HG03025 (cell line): ENCODE results near the gene USP13.
"Not testable (repeated sequence)": the region's sequence is repeated elsewhere in the genome, so short reads cannot be mapped to it uniquely, and the experiment has no call there.

ENCODE experiments used
- ATAC-seq: cut with Tn5 transposase; IDR thresholded peaks from one replicate; pipeline ENCODE4 v1.9.1; 2021; ENCODE audit warnings: mild to moderate bottlenecking, moderate library complexity; ENCODE audit not compliant: unreplicated experiment, low FRiP score

The USP13 gene

DNA sequence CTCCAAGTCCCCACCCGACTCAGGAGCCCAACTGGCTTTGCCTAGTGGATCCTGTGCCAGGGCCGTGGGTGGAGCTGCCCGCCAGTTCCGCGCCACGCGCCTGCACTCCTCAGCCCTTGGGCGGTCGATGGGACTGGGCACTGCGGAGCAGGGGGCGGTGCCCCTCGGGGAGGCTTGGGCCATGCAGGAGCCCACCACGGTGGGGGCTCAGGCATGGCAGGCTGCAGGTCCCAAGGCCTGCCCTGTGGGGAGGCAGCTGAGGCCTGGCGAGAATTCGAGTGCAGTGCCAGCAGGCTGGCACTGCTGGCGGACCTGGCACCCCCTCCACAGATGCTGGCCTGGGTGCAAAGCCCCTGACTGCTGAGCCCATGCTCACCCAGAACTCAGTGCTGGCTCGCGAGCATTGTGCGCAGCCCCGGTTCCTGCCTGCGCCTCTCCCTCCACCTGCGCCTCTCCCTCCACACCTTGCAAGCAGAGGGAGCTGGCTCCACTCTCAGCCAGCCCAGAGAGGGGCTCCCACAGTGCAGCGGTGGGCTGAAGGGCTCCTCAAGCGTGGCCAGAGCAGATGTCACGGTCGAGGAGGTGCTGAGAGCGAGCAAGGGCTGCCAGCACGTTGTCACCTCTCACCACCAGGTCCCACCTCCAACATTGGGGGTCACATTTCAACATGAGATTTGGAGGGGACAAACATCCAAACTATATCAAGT is 122.7 kb downstream of the USP13 start:
- ATAC-seq: no peak

DNA sequence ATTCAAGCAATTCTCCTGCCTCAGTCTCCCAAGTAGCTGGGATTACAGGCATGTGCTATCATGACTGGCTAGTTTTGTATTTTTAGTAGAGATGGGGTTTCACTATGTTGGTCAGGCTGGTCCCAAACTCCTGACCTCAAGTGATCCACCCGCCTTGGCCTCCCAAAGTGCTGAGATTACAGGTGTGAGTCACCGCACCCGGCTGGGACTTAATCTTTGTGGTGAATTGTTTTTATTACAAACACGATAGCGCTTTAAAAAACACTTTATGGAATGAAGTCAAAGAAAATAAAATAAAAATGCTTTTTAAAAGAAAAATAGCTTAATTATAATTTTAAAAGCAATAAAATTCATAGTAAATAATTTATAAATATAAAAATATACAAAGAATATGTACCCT is 130.0 kb downstream of the USP13 start:
- not testable (repeated sequence) for ATAC-seq

DNA sequence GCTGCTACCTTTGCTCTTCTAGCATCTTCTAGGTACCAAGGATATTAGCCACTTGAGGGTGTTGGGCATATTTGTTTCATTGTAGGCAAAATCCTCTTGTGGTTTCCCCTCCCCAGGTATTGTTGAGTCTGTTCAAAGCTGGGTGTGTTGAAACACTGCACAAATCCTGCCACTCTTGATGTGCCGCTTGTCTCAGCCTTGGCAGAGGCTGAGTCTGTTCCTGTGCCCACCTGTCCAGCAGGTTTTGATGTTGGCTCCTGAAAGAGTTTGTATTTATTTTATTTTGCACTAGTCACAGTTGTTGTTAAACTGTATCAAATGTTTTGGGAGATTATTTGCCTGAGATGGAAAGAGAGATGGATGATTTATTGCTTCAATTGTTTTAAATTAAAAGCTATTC is 136.2 kb downstream of the USP13 start:
- no peak for ATAC-seq

DNA sequence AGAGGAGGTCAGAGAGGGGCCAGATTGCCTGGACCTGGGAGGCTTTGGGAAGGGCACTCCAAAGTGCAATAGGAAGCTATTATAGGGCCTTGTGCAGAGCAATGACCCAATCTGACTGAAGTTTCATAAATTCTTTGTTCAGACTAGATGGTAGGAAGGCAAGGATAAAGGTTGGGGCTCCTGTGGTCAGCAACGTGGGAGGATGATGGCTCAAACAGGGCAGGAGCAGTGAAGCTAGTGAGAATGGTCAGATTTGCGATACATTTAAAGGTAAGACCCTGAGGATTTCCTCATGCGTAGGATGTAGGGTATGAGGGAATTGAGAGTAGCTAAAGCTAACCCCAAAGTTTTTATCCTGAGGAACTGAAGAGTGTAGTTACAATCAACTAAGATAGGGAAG is 139.0 kb downstream of the USP13 start:
- ATAC-seq: no peak

DNA sequence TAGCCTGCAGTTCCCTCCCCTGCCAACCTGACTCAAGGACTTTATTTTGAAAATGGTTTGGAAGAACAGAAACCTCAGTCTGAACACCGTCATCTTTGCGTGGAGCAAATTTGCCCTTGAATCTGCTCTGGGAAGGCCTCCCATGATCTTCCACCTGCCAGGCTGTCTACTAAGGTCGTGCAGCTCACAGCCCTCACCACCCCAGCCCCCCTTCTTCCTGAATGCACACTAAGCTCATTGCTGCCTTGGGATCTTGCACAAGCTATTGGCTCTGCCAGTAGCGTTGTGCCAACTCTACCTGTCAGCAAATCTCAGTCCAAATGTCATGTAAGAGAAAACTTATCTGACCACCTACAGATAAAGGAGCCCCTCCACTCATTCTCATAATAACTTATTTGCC is 141.5 kb downstream of the USP13 start:
- no peak for ATAC-seq

DNA sequence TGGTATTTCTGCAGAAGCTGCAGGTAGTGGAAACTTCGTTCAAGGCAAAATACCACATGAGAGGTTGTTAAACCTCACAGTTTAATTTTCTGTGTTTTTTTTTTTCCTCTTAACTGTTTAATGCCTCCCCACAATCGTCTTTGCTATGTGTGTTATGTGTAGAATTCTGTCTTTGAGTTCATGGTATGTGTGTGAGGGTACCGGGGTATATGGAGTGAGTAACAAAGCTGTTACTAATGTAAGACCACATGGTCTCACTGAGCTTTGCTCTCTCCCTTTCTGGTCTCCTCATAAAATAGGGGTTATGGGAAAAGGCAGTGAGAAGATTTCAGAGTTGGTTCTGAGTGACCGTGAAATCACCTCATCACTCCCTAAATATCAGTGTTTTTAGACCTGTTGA is 143.6 kb downstream of the USP13 start:
- ATAC-seq: no peak

DNA sequence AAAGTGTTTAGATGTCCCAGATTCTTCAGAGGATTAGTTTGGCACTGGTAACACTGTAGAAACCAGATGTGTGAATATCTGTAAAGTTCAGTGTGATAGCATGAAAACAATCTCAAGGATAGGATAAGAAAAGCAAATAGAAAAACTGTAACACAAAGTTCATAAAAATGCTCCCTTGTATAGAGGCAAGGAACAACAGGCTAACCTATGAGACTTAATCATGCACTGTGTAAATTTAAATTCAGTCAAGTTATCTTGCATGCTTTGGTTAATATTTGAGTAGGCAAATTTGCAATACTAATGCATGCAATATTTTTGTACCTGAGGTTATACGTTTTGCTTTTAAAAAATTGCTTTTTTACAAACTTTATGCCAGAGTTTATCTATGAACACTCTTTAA is 144.4 kb downstream of the USP13 start:
- ATAC-seq: no peak

DNA sequence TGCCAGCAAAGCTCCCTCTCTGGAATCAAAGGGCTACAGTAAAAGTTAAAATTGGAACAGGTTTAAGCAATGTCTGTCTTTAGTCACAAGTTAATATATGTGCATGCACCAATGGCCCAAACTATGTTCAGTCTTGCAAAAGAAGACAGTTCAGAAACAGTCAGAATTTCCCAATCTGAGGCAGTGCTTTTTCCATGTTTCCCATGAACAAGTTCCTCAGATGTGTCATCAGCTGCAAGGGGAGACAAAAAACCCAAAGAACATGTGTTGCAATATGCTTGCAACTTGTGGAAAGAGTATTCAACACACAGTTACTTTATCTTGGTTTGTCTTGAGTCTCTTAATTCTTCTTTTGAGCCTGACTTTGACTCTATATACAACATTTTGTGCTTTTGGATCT is 148.4 kb downstream of the USP13 start:
- ATAC-seq: no peak

DNA sequence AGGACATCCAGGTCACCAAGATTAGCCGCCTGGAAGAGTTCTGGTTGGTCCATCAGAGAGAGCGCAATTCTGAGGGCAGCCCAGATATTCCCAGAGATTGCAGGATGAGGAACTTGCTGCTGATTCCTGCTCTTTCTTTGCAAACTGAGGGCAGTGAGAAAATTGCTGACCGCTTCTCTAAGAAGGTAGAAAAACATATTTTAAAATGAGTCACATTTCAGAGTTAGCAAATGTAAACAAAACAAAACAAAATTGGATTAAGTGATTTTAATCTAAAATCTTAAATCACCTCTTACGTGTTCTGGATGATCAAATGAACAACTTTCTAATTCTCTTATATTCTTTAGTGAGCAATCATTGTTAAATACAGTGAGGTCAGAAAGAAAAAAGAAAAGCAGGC is 149.0 kb downstream of the USP13 start:
- no peak for ATAC-seq

DNA sequence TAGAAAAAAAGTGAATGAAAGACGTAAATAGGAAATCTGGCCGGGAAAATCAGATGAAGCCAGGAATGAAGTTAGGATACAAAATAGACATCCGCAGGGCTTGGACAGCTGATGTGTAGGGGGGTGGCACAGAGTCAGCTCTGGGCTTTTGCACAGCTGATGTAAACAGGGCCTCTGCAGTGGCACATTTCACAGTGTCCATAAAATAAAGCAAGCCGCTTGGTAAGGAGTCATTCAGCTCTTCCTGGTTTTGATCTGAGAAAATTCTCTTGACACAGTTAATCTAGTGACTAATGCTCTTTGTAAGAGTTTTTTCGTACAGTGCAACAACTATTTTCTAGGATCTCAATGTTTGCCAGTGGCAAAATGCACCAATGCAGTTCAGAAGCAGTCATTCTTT is 153.3 kb downstream of the USP13 start:
- no peak for ATAC-seq

DNA sequence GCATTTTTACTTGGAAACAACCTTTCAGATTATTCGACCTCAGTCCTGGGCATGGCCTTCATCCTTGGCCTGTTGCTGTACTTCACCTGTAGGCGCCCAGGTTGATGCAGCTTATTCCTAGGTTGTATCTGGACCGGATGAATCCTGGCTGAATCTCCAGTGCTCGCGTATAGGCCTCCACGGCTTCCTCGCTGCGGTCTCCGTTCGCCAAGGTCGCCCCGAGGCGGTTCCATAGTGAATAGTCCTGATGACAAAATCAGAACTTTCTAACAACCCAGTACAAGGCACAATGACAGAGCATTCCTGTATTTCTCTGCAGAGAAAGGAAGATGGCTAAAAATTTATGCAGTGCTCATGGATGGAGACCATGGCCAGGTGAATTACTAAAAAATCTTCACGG is 154.7 kb downstream of the USP13 start:
- no peak for ATAC-seq

DNA sequence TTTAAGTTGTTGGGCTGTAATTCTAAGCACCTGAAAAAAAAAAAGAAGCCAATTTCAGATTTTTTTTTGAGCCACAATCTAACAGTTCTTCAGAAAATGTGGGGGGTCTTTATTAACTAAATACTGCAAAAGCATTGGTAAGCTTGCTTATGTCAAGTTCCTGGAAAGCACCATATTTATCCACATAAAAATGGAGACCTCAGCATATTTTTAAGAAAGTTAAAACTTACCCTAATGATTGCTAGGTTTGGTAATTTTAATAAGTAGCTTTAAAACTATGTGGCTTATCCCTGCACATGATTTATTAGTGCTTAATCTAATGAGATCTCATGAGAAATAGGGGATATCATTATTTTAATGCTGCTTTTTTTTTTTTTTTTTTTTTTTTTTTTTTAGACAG is 156.8 kb downstream of the USP13 start:
- ATAC-seq: no peak

DNA sequence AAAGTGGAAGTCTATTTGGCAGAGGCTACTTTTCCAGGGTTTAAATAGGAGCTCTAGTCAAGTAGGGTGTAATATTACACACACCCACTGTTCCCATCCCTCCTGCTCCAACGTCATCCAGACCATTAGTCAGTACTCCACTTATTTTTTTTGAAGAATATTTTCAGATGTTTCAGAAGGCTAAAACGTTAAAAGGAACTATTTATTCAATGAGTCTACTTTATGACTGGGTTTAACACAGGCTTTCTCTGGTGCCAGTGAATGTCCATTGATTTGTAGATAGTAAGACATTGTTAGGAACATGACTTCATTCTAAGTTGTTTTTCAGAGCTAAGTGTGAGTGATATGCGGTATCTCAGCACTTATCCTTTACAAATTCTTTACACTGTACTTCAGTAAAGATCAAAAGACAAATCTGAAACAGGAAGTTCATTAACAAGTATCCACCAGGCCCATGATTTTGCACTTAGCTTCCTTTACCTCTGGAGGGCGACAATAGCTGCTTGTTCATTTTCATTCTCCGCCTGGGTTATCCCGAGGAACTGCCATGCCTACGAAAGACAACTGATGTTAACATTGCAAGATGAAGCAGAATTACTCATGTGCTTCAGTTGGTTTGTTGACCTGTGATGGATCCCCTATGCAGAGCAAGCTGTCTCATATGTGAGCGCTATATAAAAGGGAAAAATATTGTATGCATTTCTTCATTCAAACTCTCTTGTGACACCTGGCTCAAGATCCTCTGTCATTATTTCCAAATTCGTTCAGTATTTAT is 158.7 kb downstream of the USP13 start:
- ATAC-seq: peak; percentile 77

DNA sequence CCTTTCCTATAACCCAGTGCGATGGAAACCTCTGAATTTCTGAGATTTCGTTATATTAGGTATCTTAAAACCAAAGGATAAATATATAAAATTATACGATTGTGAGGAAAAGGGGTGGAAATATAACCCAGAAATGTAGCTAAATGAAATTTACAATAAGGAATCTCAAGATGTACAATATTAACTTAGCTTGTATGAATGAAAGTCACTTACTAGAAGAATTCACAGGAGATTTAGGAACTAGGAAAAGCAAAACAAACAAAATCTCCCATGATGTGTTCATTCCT is 159.2 kb downstream of the USP13 start:
- ATAC-seq: no peak

DNA sequence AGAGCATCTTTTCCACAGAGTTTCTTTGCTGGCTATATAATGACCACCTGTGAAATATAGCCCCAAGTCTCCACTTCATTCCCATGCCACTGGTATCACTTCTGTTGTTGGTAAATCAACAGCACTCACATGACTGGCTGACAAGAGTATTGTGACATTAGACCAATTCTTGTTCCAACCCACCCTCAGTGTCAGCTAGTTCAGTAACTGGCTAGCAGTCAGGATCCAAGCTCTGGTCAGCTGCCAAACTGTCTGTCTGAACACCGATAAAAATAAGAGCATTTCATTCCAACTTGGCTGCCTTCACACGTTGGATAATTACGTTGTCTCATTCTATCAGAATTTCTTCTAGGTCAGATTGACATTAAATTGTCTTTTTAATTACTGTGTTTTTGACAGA is 166.5 kb downstream of the USP13 start:
- ATAC-seq: no peak

DNA sequence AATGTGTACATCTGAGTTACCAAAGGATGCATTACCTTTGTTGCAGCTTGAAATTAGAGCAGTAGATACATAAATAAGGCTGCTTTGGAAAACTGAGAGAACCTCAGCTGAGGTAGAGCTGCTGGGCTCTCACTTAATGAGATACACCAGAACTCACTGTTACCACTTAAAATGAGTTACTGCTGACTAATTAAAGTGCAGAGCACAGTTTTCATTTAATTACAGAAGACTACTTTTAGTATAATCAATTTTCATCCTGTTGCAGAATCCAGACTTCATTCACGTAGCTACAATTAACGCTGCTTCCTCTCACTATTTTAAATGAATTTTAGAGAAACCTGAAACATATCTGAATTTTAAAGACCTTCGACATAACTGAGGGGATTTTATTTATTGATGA is 169.5 kb downstream of the USP13 start:
- ATAC-seq: no peak

DNA sequence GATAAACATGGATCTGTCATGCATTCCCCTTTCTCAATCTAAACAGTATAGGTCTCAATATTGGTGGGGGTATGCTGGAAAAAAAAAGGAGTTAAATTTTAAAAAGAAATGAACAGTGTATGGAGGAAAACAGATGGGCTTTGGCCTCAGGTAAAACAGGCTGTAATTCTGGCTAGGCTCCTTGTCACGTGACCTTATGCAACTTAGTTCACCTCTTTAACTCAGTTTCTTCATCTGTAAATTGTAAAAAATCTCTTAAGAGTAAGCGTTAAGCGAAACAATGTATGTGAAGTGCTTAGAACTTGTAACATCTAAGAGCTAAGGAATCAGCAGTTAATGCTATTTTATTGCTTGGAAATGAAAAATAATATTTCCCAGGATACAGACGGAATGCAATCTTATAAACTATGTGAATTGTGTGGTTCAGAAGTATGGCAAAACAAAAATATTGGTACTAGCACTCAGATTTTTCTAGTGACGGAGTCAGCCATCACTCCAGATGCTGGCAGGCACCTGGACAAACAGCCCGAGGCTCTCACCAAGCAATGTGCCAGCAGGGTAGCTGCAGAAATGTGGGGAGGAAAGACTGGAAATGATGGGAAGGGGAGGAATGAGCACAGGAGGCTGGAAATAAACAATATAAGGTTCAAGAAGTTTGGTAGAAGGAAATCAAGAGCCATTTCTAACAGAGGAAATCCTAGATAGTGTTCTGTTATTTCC is 172.8 kb downstream of the USP13 start:
- no peak for ATAC-seq

DNA sequence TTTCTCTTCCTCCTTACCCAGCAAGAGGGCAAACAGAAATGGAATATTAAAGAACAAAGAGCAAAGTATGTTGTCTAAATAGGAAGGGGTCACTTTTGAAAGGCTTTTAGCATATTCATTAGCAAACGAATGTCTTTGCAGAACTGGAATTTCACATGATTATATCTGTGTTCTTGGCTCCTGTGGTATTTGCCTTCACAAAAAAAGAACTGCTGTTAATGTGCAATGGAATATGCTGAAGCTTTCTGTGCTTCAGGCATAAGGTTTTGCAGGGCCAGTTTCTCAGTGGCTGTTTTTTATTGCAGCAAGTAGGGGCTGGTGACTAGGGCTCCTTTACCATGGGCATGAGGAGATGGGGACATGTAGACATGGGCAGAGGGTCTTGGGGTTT is 173.4 kb downstream of the USP13 start:
- no peak for ATAC-seq

DNA sequence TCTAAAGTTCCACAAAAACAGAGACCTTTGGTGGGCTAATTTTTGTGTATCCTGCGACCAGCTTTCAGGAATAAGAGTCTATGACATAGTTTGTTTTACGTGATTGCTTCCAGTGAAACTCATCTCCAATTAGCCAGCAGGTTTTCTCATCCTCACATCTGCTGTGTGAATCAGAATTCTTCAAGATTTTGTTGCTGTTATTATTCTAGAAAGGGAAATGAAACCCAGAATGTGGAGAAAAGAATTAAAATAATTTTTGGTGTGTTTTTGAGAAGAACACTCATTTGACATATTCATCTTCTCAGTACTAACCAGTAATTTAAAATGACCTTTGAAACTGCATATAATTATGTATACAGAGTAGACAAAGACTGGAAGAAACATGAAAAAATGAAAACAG is 175.9 kb downstream of the USP13 start:
- ATAC-seq: no peak

DNA sequence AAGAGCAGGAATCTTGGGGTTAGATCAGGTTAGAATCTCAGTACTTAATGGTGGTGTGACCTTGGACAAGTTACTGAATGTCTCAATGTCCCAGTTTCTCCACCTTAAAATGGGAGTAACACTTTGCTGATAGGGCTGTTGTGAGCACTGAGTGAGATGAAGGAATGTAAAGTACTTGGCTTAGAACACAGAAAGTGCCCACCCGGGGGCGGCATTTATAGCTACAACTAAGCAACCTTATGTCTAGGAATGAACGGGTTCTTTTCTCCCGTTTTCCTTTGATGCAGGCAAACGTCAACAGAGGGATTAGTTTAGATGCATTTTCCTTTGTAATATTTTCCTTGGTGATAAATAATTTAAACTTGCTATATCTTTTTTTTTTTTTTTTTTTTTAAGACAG is 176.6 kb downstream of the USP13 start:
- no peak for ATAC-seq

DNA sequence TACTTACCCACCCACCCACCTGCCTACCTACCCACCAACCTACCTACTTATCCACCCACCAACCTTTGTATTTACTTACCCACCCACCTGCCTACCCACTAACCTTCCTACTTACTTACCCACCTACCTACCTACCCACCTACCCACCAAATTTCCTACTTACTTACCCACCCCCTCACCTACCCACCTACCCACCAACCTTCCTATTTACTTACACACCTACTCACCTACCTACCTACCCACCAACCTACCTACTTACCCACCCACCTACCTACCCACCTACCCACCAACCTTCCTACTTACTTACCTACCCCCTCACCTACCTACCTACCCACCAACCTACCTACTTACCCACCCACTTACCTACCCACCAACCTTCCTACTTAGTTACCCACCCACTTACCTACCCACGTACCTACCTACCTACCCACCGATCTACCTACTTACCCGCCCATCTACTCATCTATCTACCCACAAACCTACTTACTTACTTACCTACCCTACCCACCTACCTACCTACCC is 179.6 kb downstream of the USP13 start:
- ATAC-seq: no peak

DNA sequence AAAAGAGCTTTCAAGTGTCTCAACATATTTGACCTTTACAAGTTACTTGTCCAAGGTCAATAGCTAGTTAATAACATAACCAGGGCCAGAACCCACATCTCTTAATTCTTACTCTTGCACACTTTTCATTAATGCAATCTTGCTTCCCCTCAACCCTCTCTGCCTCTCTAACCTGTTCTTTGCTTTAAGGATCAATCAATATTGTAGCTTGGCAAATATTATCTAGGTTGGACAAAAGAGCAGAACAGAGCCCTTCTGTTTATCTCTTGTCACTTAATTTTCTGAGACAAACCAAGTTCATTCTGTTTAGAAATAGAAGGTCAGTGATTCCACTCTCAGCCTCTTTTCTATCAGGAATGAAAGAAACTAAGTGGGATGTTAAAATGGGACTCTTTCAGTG is 180.5 kb downstream of the USP13 start:
- ATAC-seq: no peak
